Right kidney (tissue), 1 donor: ENCODE results near the gene PIK3R5.

Experiments used
- DNase-seq: peaks from one replicate; pipeline ENCODE4 v3.0.0-alpha.2; 2016

PIK3R5 gene

DNA sequence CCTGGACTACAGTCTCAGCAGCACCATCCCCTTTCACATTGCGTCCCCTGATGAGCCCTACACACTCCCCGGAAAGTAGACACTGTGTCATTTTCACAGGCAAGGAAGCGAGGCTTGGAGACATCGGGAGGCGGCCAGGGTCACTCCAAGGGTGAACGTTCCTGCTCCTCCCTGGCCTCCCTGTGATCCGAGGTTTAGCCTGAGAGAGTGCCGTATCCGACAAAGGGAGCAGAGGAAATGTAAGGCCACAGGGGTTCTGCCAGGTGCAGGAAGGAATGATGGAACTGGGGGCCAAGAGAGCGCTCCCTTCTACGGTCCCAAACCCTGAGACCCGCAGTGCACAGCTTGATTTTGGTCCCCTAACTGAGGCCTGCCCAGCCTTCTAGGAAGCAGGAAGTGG, 90.1 kb downstream of the PIK3R5 start:
- no peak for DNase-seq

DNA sequence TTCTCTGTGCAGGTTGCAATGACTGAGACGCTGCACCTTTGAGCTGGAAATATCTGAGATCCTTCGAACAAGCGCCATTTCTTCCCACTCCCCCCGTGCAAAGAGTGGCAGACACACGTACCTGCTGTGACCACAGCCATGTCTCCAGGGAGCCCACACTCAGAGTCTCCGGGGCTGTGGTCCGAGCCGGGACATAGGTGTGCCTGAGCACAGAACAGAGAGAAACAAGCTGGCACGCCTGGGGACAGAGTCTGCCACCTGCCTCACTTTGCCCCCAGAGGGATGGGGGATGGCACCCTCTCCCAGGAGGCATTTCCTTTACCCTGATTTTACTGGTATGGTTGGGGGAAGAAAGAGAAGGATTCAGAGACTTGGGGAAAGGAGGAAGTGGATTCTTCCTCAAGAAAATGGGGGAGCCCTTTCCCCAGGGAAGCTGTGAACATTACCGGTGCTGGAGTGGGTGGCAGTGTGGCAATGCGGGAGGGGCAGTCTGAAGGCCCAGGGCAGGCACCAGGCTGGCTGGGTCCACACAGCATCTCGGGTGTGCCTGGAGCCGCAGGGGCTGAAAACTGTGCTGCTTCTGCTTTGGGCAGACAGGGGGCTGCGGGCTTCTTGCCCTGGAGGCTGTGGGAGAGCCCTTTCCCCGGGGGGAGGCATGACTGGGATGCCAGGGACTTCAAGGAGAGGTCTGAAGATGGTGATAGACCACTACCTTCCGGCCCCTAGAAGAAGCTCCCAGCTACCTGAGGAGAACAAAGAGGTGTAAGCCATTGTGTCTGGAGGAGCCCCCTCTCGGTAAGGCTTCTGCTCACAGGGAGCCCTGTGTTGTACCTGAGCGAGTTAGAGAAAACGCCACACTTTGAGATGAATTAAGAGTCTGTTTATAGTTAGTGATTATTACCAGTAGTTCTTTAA, 91.4 kb downstream of the PIK3R5 start:
- no peak for DNase-seq

DNA sequence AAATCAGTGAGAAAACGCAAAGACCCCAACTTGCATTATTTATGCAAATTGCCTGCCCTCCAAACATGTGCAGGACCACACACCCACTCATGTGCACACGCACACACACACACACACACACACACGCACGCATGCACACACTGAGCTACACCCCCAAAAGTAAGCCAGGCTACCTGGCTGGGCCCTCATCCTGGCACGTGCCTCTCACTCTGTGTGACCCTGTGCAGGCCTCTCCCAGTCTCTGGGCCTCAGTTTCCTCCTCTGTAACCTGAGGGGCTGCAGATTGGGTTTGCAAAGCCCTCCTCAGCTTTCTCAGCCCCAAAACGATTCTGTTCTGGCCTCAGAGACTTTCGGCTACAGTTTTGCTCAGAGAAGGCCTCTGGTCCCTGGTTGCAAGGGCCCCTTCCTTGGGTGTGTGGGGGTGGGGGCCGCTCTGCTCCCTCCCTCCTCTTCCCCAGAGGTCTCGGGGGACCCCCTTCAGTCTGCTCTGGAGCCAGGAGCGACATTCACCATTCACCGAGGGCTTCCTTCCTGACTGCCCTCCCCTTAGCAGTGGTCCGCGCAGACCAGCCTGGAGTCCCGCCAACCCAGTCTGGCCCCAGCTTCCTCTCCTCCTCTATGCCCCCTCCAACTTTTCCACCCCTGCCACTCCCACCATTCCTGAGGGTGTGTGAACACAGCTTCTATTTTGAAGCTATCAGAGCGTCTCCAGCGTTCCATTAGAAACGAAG, 92.6 kb downstream of the PIK3R5 start:
- DNase-seq: no peak

DNA sequence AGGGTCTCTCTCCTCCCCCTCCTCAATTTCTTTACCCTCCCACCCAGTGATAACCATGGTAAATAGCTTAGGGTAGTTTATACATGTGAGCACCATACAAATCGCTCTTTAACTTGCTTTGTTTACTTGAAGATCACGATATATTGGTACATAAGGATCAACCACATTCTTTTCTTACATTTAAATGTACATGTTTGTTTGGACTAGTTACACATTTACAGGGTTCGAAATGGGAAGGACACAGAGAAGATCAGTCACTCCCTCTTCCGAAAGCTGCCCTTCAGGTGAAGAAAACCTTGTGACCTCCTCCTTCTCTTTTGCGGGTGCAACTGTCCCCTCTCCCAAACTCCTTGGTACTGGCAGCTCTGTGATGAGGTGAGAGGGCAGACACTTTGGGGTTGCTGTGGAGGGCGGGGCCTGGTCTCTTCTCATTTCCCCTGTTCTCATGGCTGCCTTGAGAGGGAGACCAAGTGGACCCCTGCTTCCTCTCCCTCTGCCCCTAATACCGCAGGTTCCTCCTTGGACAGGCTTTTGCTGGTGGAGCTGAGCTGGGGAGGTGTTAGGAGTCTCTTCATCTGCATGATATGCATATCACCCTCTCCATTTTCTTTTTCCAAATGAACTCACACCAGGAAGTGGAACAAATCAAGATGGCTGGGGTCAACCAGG, 93.3 kb downstream of the PIK3R5 start:
- no peak for DNase-seq

DNA sequence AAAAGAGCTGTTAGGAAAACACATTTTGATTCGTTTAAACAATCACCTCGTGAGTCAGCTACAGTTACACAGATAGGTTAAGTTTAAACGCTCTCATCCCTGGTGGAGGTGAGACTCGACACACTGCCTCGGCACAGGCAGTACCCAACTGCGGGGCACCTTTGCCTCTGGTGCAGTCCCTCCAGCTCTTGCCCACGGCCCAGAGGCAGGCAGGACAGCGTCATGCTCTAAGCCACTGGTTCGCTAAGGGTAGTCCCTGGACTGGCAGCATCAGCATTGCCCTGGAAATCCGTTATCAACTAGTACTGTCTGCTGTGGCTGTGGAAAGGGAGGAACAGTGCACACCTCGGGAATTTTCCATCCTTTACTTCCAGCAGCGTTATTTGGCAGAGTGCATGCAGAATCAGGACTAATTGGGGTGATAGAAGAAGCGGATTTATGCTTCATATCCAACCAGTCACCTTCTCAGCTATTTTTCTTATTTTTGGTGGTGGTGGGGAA, 94.4 kb downstream of the PIK3R5 start:
- no peak for DNase-seq

DNA sequence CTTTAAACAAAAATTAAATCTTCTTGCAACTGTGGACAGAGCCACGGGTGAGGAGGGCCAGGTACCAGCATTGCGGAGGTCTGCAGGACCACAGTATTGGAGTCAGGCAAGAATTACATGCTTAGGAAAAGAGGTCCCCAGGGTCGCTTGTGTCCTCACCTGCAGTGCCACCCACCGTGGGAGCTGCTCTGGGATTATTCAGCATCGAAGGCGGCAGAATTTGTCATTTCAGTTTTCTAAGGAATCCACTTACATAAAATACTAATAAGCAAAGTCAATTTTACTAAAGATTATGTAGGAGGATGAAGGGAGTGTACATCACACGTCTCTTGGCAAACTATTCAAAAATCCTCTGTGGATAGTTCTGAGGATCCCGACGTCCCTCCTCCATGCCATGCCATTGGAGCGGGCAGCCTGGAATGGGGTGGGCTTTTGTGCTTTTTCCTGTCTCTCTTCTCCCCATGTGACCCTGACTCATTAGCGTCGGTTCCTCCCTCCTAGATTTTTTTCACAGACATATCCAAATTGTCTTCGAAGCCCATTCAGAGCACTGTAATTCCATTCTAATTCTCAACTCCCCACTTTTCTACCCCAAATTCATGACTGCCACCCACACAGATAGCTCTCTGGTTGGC, 95.0 kb downstream of the PIK3R5 start:
- no peak for DNase-seq

DNA sequence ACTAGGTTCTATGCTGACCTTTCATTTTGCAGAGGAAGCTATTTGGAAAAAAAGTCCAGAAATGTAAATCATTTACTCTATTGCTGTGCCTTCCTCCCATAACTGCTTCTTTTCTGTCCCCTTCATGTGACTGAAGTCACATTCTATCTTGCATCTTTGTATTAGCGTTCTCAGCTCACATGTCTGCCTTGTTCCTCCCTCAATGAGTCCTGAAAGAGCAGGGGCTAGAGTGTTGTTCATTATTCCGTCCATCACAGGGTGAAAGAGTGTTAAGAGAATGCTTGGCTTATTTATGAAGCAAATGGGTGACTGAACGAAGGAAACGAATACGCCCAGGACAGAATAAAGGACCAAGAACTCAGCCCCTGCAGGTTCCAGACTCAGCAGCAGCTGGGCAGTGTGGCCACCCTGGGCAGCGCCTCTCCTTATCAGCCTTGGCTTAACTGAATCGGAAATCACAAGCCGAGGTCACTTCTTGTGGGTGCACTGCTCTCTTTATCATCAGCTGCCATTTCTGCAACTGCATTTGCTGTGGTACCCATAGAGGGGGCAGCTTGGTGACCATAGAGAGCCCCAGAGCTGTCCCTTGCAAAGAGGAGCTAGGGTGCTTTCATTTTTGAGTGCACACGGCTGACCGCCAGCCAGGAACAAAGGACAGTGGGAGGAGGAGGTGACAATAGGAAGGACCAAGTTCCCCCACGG, 96.2 kb downstream of the PIK3R5 start:
- no peak for DNase-seq

DNA sequence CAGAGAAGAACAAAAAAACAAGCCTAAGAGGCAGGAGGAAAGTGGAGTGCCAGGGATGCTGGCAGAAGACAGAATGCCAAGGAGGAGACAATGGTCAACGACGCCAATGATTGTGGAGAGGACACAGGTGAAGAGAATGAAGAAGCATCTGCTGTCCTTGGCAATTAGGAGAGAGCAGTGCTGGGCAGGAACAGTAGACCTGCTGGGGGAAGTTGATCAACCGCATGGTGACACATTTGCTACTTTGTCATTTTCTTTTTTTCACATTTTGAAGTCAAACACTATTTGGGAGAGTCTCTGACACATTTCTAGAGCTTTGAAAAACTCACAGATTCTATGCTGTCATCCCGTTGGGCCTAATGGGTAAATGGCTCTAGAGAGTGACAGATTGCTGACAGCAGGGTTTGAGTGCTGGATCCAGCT, 97.0 kb downstream of the PIK3R5 start:
- DNase-seq: no peak

DNA sequence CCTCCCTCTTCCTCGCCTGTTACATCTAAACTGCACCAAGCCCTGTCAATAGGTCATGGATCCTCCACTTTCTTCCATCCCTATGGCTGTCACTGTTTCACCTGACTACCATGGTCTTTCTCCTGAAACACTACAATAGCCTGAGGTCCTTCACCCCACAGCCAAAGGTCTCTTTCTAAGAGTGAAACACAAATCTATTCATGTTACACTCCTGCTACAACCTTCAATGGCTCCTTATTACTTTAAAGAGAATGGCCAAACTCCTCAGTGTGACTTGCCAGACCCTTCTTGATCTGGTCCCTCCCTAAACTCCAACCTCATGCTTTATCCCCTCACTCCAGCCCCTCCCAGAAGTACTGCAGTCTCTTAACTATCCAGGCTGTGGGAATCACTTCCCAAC, 97.4 kb downstream of the PIK3R5 start:
- DNase-seq: no peak

DNA sequence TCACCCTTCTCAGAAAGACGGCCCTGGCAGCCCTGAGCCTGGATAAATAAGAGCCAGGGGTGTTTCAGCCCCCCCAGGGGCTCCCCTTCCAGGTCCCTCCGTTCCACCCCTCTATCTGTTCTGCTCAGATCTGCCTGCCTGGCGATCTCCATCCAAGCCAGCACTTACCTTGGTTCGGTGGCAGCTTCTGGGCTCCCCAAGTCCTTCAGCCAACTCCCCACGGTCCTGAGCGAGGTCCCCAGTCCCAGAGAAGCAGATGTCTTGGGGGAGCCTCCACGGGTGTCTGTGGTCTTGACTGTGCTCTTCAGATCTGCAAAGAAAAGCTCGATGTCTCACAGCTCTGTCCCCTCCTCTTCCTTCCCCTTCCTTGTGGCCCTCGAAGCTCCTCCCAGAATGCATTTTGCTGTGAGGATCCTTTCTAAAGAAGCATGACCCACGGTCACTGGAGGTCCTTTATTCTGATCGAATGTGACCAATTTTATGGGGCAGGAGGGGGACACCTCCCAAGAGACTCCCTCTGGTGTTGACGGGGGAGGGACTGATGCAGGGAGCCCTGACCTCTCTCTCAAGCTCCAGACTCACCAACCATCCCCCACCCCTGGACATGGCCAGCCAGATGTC, 98.0 kb downstream of the PIK3R5 start, which contains the start of gene PIK3R6:
PIK3R6 (minus strand) TSS at position 314 of the 621 bp plus-strand sequence. CDS start 17,880 bp downstream, outside the sequence.
- DNase-seq: no peak

DNA sequence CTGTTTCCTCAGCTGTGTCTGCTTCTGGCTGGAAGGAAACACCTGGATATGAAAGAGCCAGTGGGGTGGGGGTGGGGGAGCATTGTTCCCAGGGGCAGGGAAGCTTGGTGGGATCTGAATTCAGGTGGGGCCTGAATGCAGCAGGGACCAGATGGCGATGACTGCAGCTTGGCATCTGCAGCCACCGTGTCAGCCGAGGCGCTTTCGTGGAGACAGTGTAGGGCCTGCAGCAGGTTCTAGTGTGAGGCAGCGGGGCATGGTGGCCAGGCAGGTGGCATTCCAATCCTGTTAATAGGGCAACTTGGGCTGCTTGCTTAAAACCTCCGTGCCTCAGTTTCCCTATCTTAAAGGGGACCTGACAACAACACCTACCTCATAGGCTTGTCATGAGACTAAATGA, 99.7 kb downstream of the PIK3R5 start:
- DNase-seq: no peak

DNA sequence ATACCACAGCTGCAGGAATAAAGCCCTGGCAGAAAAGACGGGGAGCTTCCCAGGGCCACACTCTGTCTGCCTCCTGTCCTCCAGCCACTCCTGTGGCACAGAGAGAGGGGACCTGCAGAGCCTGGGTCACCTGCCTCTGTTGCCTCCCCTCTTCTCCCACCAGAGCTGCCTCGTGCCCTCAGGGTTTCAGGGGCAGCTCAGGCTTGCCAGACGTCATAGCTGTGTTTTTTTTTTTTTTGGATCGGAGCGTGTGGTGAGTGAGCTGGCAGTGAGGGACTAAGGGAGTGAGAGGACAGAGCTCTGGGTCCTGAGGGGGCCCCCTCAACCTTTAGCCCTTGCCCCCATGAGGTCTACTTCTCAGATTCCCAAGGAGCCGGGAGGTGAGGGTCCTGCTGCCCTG, 100.1 kb downstream of the PIK3R5 start:
- DNase-seq: no peak

DNA sequence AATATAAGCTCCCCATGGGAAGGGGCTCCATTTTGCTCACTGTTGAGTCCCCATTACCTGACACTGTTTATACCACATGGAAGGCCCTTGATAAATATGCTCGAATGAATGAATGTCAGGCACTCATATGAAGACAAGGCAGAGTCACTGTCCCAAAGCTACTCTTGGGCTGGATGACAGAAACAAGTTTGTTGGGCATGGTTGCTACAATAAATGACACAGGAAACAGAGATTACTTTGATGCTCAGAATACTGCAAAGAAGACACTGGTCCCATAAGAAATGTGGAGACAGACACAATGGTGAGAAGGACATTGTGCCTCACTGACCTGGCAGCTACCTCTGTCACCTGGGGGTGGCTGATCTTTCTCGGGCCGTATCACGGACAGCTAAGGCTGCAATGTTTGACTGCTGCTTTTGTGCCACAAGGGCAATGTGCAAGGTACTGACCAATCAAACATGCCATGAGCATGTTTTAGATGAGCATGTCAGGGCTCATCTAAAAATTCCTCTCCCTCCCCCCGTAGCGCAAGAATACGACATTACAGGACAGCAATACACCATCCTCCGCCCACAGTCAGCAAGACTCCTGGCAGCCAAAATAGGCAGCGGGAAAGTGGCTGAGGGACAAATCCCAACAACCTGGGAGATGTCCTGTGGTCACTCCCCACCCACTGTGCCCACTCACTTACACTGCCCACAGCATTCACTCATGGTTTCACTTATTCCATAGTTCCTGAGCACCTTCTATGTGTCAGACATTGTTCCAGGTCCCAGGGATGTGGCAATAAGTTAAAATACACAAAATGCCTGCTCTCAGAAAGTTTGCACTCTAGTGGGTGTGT, 103.1 kb downstream of the PIK3R5 start:
- no peak for DNase-seq

DNA sequence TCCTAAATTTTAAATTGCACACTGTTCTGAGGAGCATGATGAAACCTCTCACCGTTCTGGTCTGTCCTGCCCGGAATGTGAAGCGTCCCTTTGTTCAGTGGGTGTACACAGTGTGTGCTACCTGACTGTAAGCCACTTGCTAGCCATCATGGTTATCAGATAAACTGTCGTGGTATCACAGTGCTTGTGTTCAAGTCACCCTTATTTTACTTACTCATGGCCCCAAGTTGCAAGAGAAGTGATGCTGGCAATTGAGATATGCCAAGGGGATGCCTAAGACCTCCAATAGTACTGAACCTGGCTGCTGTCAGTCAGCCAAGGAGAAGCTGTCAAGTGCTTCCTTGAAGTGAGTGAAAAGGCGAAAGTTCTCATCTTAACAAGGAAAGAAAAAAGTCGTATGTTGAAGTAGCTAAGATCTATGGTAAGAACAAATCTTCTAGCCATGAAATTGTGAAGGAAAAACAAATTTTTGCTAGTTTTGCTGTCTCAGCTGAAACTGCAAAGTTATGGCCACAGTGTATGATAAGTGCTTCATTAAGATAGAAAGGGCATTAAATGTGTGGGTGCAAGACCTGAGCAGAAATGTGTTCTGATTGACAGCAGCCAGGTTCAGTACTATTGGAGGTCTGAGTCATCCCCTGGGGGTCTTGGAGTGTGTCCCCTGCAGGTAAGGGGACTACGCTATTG, 103.9 kb downstream of the PIK3R5 start:
- DNase-seq: no peak

DNA sequence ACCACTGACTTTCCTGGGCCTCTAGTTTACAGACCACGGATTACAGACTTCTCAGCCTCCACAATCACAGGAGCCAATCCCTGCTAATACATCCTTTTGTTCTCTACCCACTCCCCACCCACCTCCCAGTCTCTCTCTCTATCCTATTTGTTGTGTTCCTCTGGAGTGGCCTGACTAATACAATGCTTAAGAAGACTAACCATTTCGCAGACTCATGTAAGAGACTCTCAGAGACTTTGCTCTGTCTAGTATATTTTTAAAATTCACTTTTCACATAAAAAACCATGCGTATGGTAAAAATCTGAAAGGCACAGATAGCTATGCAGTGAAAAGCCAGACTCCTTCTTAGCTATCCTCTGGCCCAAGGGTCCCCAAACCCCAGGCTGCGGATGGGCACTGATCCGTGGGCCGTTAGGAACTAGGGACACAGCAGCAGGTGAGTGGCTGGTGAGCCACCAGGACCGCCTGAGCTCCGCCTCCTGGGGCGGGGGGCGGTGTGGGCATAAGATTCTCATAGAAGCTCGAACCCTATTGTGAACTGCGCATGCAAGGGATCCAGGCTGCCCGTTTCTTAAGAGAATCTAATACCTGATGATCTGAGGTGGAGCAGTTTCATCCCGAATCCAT, 105.6 kb downstream of the PIK3R5 start:
- DNase-seq: no peak

DNA sequence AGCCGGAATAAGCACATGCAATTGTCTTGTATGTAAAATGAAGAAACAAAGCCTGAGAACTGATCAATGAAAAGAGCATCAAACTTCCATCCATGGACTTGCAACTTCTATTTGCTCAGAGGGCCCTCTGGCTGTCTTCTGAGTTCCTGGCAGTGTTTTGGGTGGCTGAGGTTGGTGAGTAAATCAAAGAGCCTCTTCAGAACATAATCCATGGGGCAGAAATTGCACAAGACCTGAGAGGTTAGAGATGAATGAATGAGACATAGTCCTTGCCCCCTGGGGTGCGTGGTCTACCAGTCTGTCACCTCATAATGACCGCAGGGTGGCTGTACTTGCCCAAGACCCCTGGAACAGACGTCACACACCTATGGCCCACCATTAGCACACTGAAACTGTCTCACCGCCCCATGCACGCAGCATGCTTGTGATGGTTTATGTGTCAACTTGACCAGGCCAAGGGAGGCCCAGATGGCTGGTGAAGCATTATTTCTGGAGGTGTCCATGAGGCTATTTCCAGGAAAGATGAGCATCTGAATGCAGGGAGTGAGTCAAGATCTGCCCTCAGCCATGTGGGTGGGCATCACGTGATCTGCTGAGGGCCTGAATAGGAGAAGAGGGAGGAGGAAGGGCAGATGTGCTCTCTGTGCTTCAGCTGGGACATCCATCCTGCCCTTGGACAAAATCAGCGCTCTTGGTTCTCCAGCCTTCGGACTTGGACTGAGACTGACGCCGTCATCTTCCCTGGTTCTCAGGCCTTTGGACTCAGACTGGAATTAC, 106.3 kb downstream of the PIK3R5 start:
- no peak for DNase-seq

DNA sequence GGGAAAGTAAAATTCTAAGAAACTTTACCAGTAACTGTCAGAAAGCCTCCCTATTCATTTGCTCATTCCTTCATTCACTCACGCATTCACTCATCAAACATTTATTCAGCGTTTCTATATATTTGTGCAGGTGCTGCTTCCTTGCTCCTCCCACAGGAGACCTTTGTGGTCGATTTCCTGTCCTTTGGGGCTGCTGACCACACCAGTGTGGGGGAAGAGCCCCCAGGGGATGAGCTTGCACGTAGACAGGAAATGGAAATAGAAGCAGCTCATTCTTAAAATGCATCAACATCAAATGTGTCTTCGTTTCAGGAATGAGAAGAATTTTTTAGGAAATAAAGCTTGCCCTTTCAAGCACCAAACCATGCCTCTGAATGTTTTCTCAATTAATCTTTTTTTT, 107.6 kb downstream of the PIK3R5 start:
- no peak for DNase-seq

DNA sequence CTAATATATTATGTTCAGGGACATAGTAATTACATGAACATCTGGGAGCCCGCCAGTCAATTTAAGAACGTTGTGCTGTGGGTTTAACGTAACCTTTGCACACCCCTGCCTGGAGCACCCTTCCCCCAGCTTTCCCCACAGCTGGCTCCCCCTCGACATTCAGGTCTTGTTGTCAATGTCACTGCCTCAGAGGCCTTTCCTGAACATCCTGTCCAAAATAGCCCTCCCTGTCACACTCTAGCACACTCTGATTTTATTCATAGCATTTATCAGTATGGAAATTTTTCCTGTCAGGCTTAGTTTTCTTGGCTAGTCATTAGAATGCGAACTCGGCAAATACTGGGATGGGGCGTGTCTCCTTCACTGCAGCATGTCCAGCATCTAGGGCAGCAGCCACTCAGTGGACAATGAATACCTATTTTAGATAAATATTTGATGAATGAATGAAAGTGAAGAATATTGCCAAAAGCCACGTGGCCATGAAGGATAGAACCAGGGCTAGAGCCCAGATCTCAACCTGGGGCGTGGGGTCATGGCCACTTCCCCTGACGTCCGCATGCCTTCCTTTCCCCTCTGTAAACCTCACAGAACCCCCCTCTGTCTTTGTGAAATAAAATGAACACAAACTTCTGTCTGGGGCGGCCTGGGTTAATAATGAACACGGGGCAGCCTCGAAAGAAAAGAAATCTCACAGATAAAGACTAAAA, 108.5 kb downstream of the PIK3R5 start:
- DNase-seq: no peak
